GM12892 (cell line): ENCODE data around the gene HTR2B.

Experiments
- POLR2A ChIP-seq: IDR thresholded peaks from 2 replicates; pipeline ENCODE4 v1.6.1; 2011; ENCODE audit warnings: low read depth, low read length, control low read depth
- TAF1 ChIP-seq: IDR thresholded peaks from 2 replicates; pipeline ENCODE4 v1.6.1; 2011; ENCODE audit warnings: low read depth, mild to moderate bottlenecking, control low read depth, low read length, borderline replicate concordance

- TF ChIP-seq POLR2A (no peak), TAF1 (no peak)
These were observed 35.9 kb upstream of the HTR2B start for GRCh38 chr2:231160701-231161100.
